Measurements from ENCODE around the gene NAA40.

DNA sequence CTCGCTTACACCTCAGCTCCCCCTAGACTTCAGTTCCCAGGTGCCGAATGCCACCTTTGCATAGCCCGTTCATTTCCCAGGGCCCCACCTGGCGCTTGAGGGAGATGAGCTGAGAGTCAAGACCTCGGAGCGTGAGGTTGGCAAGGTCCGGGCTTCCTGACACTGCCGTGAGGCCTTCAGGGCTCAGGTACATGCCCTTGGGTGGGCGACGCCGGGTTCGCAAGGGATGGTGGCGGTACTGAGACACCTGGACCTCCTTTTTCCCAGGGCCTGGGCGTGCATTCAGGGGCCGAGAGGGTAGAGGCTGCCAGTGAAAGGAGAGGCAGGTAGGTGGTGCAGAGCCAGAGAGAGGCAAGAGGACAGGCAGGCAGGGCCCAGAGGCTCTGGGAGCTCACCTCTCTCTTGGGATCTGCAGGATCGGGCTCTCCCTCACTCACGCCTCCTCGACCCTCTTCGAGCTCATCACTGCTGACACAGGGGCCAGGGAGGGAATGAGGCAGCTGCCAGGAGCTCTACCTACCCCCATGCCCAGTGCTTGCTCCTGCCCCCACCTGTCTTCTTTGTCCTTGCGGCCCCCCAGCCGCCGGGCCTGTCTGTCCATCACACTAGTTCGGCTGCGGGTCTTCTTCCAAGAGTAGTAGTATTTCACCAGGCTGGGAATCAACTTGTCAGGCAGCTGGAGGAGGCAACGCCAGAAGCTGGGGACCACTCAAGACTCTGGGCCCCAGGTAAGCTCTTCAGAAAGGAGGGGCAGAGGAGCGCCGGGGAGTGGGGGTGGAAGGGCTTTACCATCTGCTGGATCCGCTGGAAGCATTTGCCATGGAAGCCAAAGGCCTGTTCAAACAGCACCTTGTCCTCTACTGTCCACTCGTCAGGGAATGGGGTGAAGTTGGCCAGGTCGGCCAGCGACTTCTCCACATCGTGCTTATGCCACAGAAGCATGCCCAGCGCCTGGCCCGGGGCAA is 24.7 kb upstream of the NAA40 start:
- TF ChIP-seq, protein P1, sequence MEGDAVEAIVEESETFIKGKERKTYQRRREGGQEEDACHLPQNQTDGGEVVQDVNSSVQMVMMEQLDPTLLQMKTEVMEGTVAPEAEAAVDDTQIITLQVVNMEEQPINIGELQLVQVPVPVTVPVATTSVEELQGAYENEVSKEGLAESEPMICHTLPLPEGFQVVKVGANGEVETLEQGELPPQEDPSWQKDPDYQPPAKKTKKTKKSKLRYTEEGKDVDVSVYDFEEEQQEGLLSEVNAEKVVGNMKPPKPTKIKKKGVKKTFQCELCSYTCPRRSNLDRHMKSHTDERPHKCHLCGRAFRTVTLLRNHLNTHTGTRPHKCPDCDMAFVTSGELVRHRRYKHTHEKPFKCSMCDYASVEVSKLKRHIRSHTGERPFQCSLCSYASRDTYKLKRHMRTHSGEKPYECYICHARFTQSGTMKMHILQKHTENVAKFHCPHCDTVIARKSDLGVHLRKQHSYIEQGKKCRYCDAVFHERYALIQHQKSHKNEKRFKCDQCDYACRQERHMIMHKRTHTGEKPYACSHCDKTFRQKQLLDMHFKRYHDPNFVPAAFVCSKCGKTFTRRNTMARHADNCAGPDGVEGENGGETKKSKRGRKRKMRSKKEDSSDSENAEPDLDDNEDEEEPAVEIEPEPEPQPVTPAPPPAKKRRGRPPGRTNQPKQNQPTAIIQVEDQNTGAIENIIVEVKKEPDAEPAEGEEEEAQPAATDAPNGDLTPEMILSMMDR (IDR thresholded peaks at IDR 0.05; ENCODE audit: insufficient read depth, low read depth, low read length): no peak
- no peak for TF ChIP-seq EZH2 (IDR thresholded peaks at IDR 0.05; ENCODE audit: insufficient read depth, low read length)
